Stomach (tissue), 9 donors: Measurements from ENCODE around the gene BTG1. TPM values are rescaled to one million over a fixed set of nuclear protein-coding genes. Genes with fewer than 3 reads are reported as not detected.
"Not testable (repeated sequence)": the region's sequence is repeated elsewhere in the genome, so short reads cannot be mapped to it uniquely, and the experiment has no call there.

Source experiments
- DNase-seq, 2 donors: peaks; one replicate each; pipeline versions ENCODE4 v3.0.0 to v3.0.0-alpha.2; 2013 to 2019
- H3K27ac ChIP-seq, 5 donors: fragments of 200-600 bp in 4 of 5; sonication (generic) in 4 of 5; one replicate each; pipeline ENCODE4 v1.5.1; 2013 to 2019; ENCODE audit warnings: mild to moderate bottlenecking in 1 of 5, moderate library complexity in 1 of 5
- H3K27me3 ChIP-seq, 3 donors: fragments of 200-600 bp; sonication (generic); one replicate each; pipeline ENCODE4 v1.5.1; 2017 to 2019; ENCODE audit warnings: mixed run types in 1 of 3
- H3K36me3 ChIP-seq, 4 donors: fragments of 200-600 bp; sonication (generic); 1 replicate in 3 of 4; 2 replicates in 1 of 4; pipeline ENCODE4 v1.5.1; 2016 to 2019
- H3K4me1 ChIP-seq, 4 donors: fragments of 200-600 bp; sonication (generic); one replicate each; pipeline ENCODE4 v1.5.1; 2016 to 2019
- H3K4me3 ChIP-seq, 4 donors: fragments of 200-600 bp; sonication (generic) in 3 of 4; one replicate each; pipeline ENCODE4 v1.5.1; 2016 to 2019; ENCODE audit warnings: mild to moderate bottlenecking in 1 of 4
- H3K9me3 ChIP-seq, 4 donors: fragments of 200-600 bp; sonication (generic); one replicate each; pipeline ENCODE4 v1.5.1; 2016 to 2019
- CTCF ChIP-seq, 7 experiments: fragments of 450-650 bp in 4 of 7; fragments of 200-600 bp in 3 of 7; sonication (generic) in 3 of 7; IDR thresholded peaks; one replicate each; pipeline ENCODE4 v1.5.1; 2016 to 2019; ENCODE audit warnings: antibody characterized with exemption in 7 of 7, control low read depth in 2 of 7, mild to moderate bottlenecking in 1 of 7
- EP300 ChIP-seq: sonication (generic); formaldehyde crosslinking; IDR thresholded peaks from one replicate; pipeline ENCODE4 v1.6.1; 2017; ENCODE audit warnings: antibody characterized with exemption
- POLR2A ChIP-seq, 4 donors: fragments of 450-650 bp; IDR thresholded peaks; one replicate each; pipeline ENCODE4 v1.6.1; 2016; ENCODE audit warnings: antibody characterized with exemption in 4 of 4, control low read depth in 2 of 4, mild to moderate bottlenecking in 1 of 4, moderate library complexity in 1 of 4
- POLR2AphosphoS5 ChIP-seq, 3 donors: sonication (generic); formaldehyde crosslinking; IDR thresholded peaks; one replicate each; pipeline ENCODE4 v1.6.1; 2016; ENCODE audit warnings: antibody characterized with exemption in 3 of 3
- WGBS, 5 donors: extraction: QIAGEN DNeasy Blood & Tissue Kit in 3 of 5; methylation state at CpG; one replicate each; pipeline versions ENCODE4 v1.1.5 to v1.1.7; 2013 to 2018; 5-methylcytosine and 5-hydroxymethylcytosine counted together
- intact Hi-C: fragments of 100-400 bp; cut with DNase I; formaldehyde crosslinking; loops from one replicate; pipeline ENCODE4 v1.15.1; 2023; ENCODE audit warnings: low total_unique reads
- polyA plus RNA-seq, 3 donors: library from polyadenylated mRNA; stranded (reverse); fragments of 200-250 nt; gene quantifications; one replicate each; pipeline ENCODE4 v1.2.3, GENCODE V29; 2013
- total RNA-seq, 5 donors: library from RNA; depleted of rRNA; stranded (reverse); fragments of >200 nt; gene quantifications; one replicate each; pipeline versions ENCODE4 v1.1.0 to v1.2.3, GENCODE V29; 2014 to 2016
- donor health status: healthy with polysubstance abuse.
- donor health status: Bipolar disorder and iron deficiency.
- donor health status: healthy.

Gene BTG1
- total and polyA plus RNA-seq, 8 donors = 20.5 to 108 (median 39.9) TPM

- WGBS, 5 donors = 20 to 45% (median 26%) methylated on average over 3 of the region's 3 CpGs
- H3K4me1 ChIP-seq = peaks cover 54 to 84% (median 68%) of the 10 kb centered on the region in 4 donors
- intact Hi-C loops = no loop called here
- peak overlapping the region; percentile 61 to 100 (median 99) for H3K27ac ChIP-seq
- no peak for TF ChIP-seq EP300
- TF ChIP-seq POLR2A (IDR thresholded peaks at IDR 0.05) = no peak
- peak in 1 of 3 donors; percentile 62 for TF ChIP-seq POLR2AphosphoS5 (IDR thresholded peaks at IDR 0.05)
- no peak for TF ChIP-seq CTCF (IDR thresholded peaks at IDR 0.05)
- no peaks in the 10 kb centered on the region for H3K9me3 ChIP-seq
- peak overlapping the region; percentile 74 to 97 (median 83) for H3K4me3 ChIP-seq
- H3K36me3 ChIP-seq = peaks cover 0 to 4% (median 2%) of the 10 kb centered on the region in 4 donors
- no peaks in the 10 kb centered on the region for H3K27me3 ChIP-seq
- DNase-seq = peak in 1 of 2 donors; percentile 51
Measured at GRCh38 chr12:92136965-92137721, 8.5 kb downstream of the BTG1 start.

GRCh38 chr12:92136026-92136730 is 9.5 kb downstream of the BTG1 start:
- no peak for TF ChIP-seq POLR2AphosphoS5 (IDR thresholded peaks at IDR 0.05)
- TF ChIP-seq CTCF (IDR thresholded peaks at IDR 0.05) = no peak
- DNase-seq = peak in 1 of 2 donors; percentile 51
- Histone ChIP-seq H3K4me3 (peak overlapping the region in 3 of 4 donors; percentile 11 to 85 (median 81)), H3K4me1 (peaks cover 61 to 90% (median 76%) of the 10 kb centered on the region in 4 donors), H3K36me3 (no peaks in the 10 kb centered on the region), H3K9me3 (no peaks in the 10 kb centered on the region), H3K27me3 (no peaks in the 10 kb centered on the region), H3K27ac (peak overlapping the region; percentile 74 to 100 (median 99))
- 32 to 50% (median 44%) methylated on average over 8 of the region's 8 CpGs for WGBS, 5 donors
- intact Hi-C loops = no loop called here

GRCh38 chr12:92135541-92135940 is 10.1 kb downstream of the BTG1 start:
- 63 to 83% (median 75%) methylated on average over 8 of the region's 8 CpGs for WGBS, 5 donors
- peak overlapping the region; percentile 6 to 100 (median 70) for H3K27ac ChIP-seq
- intact Hi-C loops = not testable (repeated sequence)

GRCh38 chr12:92134638-92135274 is 10.9 kb downstream of the BTG1 start:
- H3K27me3 ChIP-seq = no peaks in the 10 kb centered on the region
- no peak for TF ChIP-seq POLR2A (IDR thresholded peaks at IDR 0.05)
- TF ChIP-seq POLR2AphosphoS5 (IDR thresholded peaks at IDR 0.05) = no peak
- TF ChIP-seq EP300 = no peak
- TF ChIP-seq CTCF (IDR thresholded peaks at IDR 0.05) = no peak
- H3K27ac ChIP-seq = peak overlapping the region in 4 of 5 donors; percentile 43 to 100 (median 72)
- no peak for DNase-seq
- peaks cover 61 to 100% (median 77%) of the 10 kb centered on the region in 4 donors for H3K4me1 ChIP-seq
- 33 to 45% (median 41%) methylated on average over 5 of the region's 5 CpGs for WGBS, 5 donors
- intact Hi-C loops = no loop called here
- H3K9me3 ChIP-seq = no peaks in the 10 kb centered on the region
- no peaks in the 10 kb centered on the region for H3K36me3 ChIP-seq
- peak overlapping the region in 1 of 4 donors; percentile 85 for H3K4me3 ChIP-seq

More at GRCh38 chr12:92135541-92135940, 10.1 kb downstream of the BTG1 start:
- Histone ChIP-seq H3K4me1 (peaks cover 61 to 96% (median 76%) of the 10 kb centered on the region in 4 donors), H3K4me3 (peak overlapping the region in 2 of 4 donors; percentile 7 to 85)
- not testable (repeated sequence) for H3K36me3 ChIP-seq, DNase-seq, H3K27me3 ChIP-seq, H3K9me3 ChIP-seq
